Measurements from ENCODE around the gene KRTAP10-1. TPM values are rescaled to one million over a fixed set of nuclear protein-coding genes. Genes with fewer than 3 reads are reported as not detected.

Gene KRTAP10-1
- total RNA-seq, 1 donor from 2014 or later = not detected

DNA sequence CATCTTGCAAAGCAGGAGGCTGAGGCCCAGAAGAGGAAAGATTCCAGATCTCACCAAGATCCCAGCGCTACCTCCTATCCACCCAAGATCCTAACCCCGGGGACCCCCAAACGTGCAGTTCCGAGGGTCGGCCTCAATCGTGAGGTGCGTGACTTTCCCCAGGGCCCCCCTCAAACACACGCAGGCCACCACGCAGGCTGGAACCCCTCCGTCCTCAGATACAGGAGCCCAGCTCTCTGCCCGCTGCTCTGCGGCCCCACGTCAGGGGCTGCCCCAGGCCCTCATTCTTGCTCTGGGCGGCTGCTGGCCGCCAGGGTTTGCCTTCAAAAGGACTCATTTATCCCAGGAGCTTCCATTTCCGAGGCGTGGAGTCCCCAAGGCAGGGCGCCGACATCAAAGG is 39.9 kb downstream of the KRTAP10-1 start:
- Histone ChIP-seq H3K36me3 (no peaks in the 10 kb centered on the region), H2AFZ (replicated peaks) (no peak overlapping the region), H3K9me3 (ENCODE audit: low read depth) (no peaks in the 10 kb centered on the region), H4K20me1 (ENCODE audit: low read depth) (no peaks in the 10 kb centered on the region), H3F3A (ENCODE audit: low read depth) (peaks cover 11% of the 10 kb centered on the region), H3K27me3 (no peaks in the 10 kb centered on the region), H3K79me2 (ENCODE audit: low read depth) (no peaks in the 10 kb centered on the region), H3K9ac (no peak overlapping the region), H3K4me3 (no peak overlapping the region), H3K4me1 (peaks cover 26% of the 10 kb centered on the region), H3K27ac (no peak overlapping the region), H3K4me2 (no peak overlapping the region)
- TF ChIP-seq, protein P1, sequence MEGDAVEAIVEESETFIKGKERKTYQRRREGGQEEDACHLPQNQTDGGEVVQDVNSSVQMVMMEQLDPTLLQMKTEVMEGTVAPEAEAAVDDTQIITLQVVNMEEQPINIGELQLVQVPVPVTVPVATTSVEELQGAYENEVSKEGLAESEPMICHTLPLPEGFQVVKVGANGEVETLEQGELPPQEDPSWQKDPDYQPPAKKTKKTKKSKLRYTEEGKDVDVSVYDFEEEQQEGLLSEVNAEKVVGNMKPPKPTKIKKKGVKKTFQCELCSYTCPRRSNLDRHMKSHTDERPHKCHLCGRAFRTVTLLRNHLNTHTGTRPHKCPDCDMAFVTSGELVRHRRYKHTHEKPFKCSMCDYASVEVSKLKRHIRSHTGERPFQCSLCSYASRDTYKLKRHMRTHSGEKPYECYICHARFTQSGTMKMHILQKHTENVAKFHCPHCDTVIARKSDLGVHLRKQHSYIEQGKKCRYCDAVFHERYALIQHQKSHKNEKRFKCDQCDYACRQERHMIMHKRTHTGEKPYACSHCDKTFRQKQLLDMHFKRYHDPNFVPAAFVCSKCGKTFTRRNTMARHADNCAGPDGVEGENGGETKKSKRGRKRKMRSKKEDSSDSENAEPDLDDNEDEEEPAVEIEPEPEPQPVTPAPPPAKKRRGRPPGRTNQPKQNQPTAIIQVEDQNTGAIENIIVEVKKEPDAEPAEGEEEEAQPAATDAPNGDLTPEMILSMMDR (IDR thresholded peaks at IDR 0.05) = no peak
- TF ChIP-seq EZH2phosphoT487 (IDR thresholded peaks at IDR 0.05) = no peak
- Mint-ChIP-seq H3K27me3 (ENCODE audit: insufficient read depth, low read depth) (peaks cover 3% of the 10 kb centered on the region), H3K36me3 (no peaks in the 10 kb centered on the region), H3K9me3 (peaks cover 3% of the 10 kb centered on the region), H3K4me1 (peaks cover 31% of the 10 kb centered on the region), H3K4me3 (no peak overlapping the region), H3K27ac (no peak overlapping the region)
- no peak for DNase-seq (ENCODE audit: low spot score)

DNA sequence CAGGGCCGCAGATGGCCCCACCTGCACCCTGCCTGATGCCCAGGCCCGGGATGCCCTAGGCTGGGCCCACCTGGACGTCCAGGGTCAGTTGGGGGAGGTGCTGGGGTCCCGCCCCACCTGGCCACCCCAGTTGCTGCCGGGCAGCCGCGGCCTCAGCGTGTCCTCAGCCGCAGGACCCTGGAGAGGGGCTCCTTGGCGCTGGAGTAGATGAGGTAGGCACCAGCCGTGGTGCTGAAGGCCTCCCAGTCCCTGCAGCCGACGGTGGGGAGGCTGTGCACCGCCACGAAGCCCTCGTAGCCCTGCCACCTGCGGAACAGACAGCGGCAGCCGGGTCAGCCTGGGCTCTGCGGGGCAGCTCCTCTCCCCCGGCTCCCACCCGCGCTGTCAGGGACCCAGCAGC is 40.4 kb downstream of the KRTAP10-1 start:
- Mint-ChIP-seq H3K27me3 (ENCODE audit: insufficient read depth, low read depth) (peaks cover 3% of the 10 kb centered on the region), H3K4me1 (peaks cover 31% of the 10 kb centered on the region), H3K9me3 (peaks cover 3% of the 10 kb centered on the region), H3K4me3 (no peak overlapping the region), H3K27ac (no peak overlapping the region), H3K36me3 (no peaks in the 10 kb centered on the region)
- no peak overlapping the region for H3K27ac ChIP-seq
- H3K4me1 ChIP-seq = peaks cover 26% of the 10 kb centered on the region
- no peak overlapping the region for H3K4me2 ChIP-seq
- no peak overlapping the region for H3K4me3 ChIP-seq
- H3K79me2 ChIP-seq (ENCODE audit: low read depth) = no peaks in the 10 kb centered on the region
- no peaks in the 10 kb centered on the region for H3K36me3 ChIP-seq
- H2AFZ ChIP-seq (replicated peaks) = no peak overlapping the region
- H3K9me3 ChIP-seq (ENCODE audit: low read depth) = no peaks in the 10 kb centered on the region
- TF ChIP-seq EZH2phosphoT487 (IDR thresholded peaks at IDR 0.05) (no peak), EZH2 (IDR thresholded peaks at IDR 0.05) (no peak)
- TF ChIP-seq, protein P1 (IDR thresholded peaks at IDR 0.05) = no peak
- H3K27me3 ChIP-seq = no peaks in the 10 kb centered on the region
- no peak overlapping the region for H3K9ac ChIP-seq
- no peak for DNase-seq (ENCODE audit: low spot score)
- peaks cover 11% of the 10 kb centered on the region for H3F3A ChIP-seq (ENCODE audit: low read depth)
- no peaks in the 10 kb centered on the region for H4K20me1 ChIP-seq (ENCODE audit: low read depth)

DNA sequence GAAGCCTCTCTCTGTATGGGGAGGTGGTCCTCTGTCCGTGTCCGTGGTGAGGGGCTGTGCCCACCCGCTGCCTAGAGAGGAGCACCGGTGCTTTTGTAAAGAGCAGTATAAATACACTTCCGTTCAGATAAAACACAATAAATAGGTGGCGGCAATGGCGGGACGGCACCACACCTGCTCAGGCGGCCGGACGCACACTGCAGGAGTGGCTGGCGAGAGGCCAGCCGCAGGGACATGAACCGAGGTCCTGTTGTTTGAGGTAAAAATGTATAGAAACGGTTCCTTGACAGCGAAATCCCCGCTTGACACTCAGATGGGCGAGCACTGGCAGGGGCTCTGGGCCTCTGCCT is 40.8 kb downstream of the KRTAP10-1 start:
- TF ChIP-seq EZH2 (IDR thresholded peaks at IDR 0.05) (no peak), EZH2phosphoT487 (IDR thresholded peaks at IDR 0.05) (no peak)
- TF ChIP-seq, protein P1 (IDR thresholded peaks at IDR 0.05) = no peak
- peaks cover 3% of the 10 kb centered on the region for H3K27me3 Mint-ChIP-seq (ENCODE audit: insufficient read depth, low read depth)

More for the DNA sequence above, 40.8 kb downstream of the KRTAP10-1 start:
- Histone ChIP-seq H4K20me1 (ENCODE audit: low read depth) (no peaks in the 10 kb centered on the region), H3K27ac (no peak overlapping the region), H3K4me3 (no peak overlapping the region), H3K4me1 (peaks cover 26% of the 10 kb centered on the region), H2AFZ (replicated peaks) (no peak overlapping the region), H3K9ac (no peak overlapping the region), H3K36me3 (no peaks in the 10 kb centered on the region), H3K9me3 (ENCODE audit: low read depth) (no peaks in the 10 kb centered on the region), H3K79me2 (ENCODE audit: low read depth) (no peaks in the 10 kb centered on the region), H3K27me3 (no peaks in the 10 kb centered on the region), H3F3A (ENCODE audit: low read depth) (peaks cover 11% of the 10 kb centered on the region), H3K4me2 (no peak overlapping the region)
- Mint-ChIP-seq H3K4me1 (peaks cover 31% of the 10 kb centered on the region), H3K27ac (no peak overlapping the region), H3K4me3 (no peak overlapping the region), H3K9me3 (peaks cover 3% of the 10 kb centered on the region), H3K36me3 (no peaks in the 10 kb centered on the region)
- no peak for DNase-seq (ENCODE audit: low spot score)

Measured in neural progenitor cell (in vitro differentiated cells).